Activated CD8-positive, alpha-beta memory T cell treated with anti-CD3 and anti-CD28 coated beads, Interleukin-2, amount 50 U/mL, for 4 hours (primary cell): Measurements from ENCODE around the gene MAP3K3.

ENCODE experiments used
- DNase-seq: peaks from one replicate; pipeline ENCODE4 v3.0.0-alpha.2; 2020

Gene MAP3K3

GRCh38 chr17:63622574-63623390, 565 bp downstream of the MAP3K3 start:
- peak; percentile 59 for DNase-seq

DNA sequence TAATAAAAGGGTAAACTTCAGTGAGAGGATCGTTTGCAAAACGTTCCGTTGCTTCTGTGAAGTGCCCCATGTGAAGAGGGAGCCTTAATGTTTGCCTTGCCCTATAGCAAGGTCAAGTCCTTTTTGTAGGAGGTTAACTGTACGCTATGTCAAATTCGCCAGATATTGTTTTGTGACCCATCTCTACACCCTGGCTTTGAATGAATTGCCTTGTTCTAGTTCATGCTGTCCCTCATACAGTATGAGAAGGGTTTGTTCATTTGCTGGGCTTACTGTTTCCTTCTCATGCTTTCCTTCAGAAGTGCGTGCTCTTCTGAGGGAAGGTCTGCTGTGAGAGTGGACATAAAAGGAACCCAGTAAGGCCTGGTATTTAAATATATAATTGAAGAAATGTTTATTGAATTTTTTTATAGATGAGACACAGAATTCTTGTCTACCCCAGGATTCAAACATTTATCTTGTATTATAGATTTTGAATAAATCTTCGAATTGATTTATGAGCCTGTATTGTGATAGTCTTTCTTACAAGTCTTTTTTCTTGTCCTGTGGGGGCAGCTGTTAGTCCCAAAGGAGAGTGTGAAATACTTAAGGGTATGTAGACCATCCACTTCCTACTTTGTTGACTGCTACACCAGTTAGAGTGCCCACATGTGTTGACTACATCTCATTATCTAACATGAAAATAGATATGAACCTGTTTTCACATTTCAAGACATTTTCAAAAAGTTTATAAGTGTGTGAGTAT, 1.7 kb downstream of the MAP3K3 start:
- DNase-seq = no peak

DNA sequence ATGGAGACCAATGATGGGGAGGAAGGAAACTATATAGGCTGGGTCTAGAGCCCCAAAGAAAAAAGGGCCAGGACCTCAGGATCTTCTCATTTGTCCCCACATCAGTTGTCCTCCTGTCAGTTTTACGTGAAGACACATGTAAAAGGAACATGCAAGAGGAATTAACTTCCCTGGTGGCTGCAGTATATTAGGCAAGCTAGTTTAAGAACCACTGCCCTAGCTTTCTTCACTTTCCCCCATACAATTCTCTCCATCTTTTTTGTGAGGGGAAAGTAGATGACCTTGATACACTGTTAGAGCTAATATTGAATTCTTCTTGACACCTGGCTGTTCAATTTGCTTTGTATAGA, 2.3 kb downstream of the MAP3K3 start:
- no peak for DNase-seq

DNA sequence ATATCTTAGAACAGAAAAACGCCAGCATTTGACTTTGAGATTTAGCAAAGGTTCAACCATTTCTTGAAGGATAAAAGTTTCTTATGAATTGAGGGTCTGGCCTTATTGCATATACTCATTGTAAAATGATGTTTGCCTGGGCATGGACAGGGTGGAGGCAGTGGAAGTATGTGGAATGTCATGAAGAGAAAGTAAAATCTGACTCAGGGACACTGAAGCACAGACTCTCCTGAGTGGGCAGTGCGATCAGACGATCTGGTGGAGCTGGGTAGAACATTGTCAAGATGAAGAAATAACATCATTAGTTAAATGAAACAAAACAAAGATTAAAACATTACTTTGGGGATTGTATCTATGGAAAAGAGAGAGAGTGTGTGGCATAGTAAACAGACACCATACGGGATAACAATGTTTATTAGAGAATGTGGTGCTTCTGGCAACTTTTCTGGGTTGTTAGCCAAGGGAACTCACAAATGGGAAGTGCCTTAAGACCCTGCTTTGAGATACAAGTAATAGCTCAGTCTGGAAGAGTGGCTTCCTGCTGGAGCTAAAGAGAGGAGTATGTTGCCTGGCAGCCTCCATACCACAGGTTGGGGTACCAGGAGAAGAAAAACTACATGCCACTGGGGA, 4.4 kb downstream of the MAP3K3 start:
- no peak for DNase-seq

- DNase-seq = no peak
These were observed 7.4 kb downstream of the MAP3K3 start for GRCh38 chr17:63629627-63630026.

DNA sequence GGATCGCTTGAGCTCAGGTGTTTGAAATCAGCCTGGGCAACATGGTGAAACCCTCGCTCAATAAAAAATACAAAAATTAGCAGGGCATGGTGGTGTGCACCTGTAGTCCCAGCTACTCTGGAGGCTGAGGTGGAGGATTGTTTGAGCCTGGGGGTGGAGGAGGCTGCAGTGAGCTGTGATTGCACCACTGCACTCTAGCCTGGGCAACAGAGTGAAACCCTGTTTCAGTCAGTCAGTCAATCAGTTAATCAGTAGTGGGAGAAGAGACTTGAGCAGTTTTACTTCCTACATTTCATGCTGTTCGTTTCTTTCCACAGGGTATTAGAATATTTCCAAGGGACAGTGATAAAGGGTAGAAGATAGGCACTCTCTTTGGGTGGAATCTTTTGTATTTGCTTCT, 8.8 kb downstream of the MAP3K3 start:
- no peak for DNase-seq

- DNase-seq = no peak
These were observed 9.4 kb downstream of the MAP3K3 start for GRCh38 chr17:63631626-63632025.

GRCh38 chr17:63633742-63634141, 11.5 kb downstream of the MAP3K3 start:
- no peak for DNase-seq

DNA sequence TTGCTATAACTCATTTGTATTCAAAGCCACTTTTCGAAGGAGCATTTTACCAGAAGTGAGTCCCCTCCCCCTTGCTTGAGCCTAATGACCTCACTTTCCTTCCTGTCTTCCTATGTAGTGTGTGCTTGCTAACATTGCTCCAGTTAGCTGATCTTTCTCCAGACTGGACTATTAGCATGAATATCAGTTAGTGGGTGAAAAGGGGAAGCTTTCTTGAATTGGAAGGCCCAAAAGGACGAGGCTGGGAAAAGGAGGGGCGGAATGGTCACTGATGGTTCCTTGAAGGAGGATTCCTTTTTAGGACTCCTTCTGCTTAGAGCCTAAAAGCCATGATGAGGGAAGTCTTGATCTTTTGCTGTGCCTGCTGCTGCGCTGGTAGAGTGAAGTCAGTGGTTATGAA, 11.9 kb downstream of the MAP3K3 start:
- DNase-seq = no peak

DNA sequence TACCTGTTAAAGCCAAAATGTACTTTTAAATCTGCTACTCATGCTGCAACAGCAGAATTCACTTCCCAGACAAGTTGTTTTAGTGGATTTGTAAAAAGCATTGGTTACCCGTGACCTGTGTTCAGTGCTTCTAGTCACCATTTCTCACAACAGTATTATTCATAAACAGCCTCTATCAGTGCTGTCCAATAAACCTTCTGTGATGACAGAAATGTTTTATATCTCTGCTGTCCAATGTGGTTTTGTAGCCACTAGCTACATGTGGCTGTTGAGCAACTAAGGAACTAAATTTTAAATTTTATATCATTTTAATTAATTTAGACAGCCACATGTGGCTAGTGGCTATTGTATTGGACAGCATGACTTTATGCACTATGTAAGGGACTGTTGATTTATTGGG, 12.6 kb downstream of the MAP3K3 start:
- no peak for DNase-seq

- DNase-seq = no peak
These were observed 13.1 kb downstream of the MAP3K3 start for GRCh38 chr17:63635290-63635689.

GRCh38 chr17:63635787-63636186, 13.6 kb downstream of the MAP3K3 start:
- DNase-seq = no peak

- no peak for DNase-seq
These were observed 16.9 kb downstream of the MAP3K3 start for GRCh38 chr17:63639125-63639524.

DNA sequence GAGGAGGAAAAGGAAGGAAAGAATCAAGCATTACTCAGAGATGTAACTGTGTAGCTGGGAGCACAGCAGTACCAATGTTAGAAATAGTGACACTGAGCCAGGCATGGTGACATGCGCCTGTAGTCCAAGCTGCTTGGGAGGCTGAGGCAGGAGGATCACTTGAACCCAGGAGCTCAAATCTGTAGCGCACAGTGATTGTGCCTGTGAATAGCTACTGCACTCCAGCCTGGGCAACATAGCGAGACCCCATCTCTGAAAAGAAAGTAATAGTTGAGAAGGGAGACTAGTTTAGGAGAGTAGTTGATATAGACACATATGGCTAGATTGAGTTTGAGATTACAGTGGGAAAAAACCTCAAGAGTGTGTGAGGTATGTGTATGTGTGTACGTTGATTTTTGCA, 17.8 kb downstream of the MAP3K3 start:
- DNase-seq = no peak

- DNase-seq = no peak
These were observed 19.7 kb downstream of the MAP3K3 start for GRCh38 chr17:63641692-63642448.

DNA sequence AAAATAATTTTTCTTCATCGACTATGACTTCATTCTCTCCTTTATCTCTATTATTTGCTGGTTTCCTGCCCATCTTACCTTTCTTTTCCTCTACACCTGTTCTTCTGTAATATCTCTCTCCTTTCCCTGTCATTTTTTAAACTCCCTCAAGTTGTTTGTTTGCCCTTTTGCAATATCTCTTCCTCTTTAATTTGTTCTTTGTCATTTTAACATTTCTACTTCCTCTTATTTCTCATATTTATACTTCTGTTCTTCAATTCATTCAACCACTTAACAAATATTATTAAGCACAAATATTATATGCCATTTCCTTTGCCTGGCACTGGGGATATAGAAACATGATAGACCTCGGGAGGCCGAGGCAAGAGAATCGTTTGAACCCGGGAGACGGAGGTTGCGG, 22.6 kb downstream of the MAP3K3 start:
- no peak for DNase-seq

DNA sequence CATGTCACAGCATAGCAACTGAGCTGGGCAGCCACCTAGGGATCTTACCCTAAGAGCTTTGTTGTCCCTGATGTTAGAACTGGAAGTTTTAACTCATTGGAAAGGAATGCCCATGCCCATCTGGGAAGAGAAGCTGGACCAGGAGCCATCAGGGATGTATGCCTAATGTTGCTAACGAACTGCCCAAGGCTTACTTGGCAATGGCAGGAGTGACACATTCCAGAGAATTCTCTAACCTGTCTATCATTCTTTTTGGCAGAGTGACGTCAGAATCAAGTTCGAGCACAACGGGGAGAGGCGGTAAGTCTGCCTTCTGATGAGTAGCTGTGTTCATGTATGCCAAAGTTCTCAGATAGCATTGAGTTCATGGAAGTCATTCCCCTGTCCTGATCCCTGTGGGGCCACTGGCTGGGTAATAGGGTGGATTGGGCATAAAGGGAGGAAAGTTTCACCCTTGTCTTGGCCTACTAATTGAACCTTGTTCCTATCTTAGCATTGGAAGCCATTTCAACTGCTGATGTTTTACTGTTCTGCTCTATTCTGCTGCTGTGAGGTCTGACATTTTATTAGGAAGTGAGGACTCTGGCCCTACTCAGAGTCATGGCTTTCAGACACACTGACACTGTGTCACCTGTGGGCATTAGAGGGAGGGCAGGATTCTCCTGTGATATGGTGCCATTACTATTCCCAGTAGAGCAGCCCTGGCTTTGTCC, 23.7 kb downstream of the MAP3K3 start:
- DNase-seq = no peak

DNA sequence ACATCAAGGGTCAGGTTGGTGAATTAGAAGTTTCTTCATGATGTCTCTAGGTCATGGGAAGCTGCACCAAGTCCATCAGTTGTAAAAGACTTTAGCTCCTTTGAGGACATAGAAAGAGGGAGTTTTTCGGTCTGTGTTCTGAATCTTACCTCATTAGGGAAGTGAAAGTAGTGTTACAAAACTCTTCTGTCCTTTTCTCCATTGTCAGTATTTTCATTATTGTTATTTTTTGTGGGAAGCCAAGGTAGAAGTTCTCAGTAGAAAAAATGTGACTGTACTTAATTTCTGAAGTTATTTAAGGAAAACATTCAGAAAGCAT, 24.2 kb downstream of the MAP3K3 start:
- no peak for DNase-seq

DNA sequence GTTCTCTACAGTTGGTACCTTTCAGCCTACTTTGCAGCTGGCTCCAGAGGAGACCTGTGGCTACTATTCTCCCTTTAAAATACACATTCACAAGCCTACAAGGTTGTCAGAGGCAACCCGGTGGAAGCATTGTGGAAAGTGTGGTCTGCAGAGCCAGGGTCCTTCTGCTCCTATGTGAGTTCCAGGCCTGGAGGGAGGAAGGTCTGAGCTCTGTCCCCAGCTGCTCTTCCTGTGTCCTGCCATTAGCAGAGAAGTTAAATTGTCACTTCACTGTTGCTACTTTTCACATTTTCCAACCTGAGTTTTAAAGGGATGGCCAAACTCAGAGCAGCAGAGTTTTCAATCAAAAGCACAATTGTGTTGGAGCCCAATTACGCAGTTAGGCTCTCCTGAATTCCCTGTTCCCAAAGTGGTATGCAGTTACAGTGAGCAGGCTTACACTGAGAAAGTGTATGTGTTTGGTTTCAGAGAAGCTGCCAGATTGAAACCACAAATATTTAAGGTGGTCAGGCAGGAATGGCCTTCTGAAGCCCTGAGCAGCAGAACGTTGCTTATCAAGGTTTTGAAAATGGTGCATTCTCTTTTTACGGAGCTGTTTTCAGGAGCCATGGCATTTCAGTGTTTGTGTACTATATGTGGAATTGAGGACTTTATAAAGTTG, 25.0 kb downstream of the MAP3K3 start:
- no peak for DNase-seq

- DNase-seq = no peak
These were observed 25.7 kb downstream of the MAP3K3 start for GRCh38 chr17:63647936-63648335.

- no peak for DNase-seq
These were observed 27.6 kb downstream of the MAP3K3 start for GRCh38 chr17:63649813-63650212.

- no peak for DNase-seq
These were observed 29.9 kb downstream of the MAP3K3 start for GRCh38 chr17:63652106-63652505.
